GM12873 (cell line): Measurements from ENCODE around the gene MACROD2.

Source experiments
- CTCF ChIP-seq: IDR thresholded peaks from 2 replicates; pipeline ENCODE4 v1.5.1; 2012; ENCODE audit warnings: low read depth, mild to moderate bottlenecking, moderate library complexity, low read length, control low read depth; ENCODE audit not compliant: insufficient read depth; ENCODE audit errors: missing control alignments

MACROD2 gene

DNA sequence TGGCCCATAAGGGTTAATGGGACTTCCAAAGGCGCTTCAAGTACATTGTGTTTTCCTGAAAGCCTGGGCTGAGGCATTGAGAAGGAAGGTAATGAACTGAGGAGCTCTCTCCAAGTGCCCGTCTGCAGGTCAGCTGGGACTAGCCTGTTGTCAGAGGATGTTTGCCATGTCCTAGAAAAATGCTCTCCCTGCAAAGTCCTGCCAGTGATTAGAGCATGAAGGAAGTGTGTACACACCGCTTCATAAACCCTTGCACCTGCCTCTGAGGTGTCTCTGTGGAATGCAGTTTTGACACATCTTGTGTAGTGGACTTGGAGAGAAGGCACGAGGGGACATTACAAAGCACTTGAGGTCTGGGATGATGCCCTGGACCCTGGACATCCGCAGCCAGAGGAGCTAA is 2071.3 kb downstream of the MACROD2 start:
- no peak for TF ChIP-seq CTCF

GRCh38 chr20:16069389-16070010 is 2074.2 kb downstream of the MACROD2 start:
- no peak for TF ChIP-seq CTCF

GRCh38 chr20:16072220-16072619 is 2076.9 kb downstream of the MACROD2 start:
- TF ChIP-seq CTCF = no peak

DNA sequence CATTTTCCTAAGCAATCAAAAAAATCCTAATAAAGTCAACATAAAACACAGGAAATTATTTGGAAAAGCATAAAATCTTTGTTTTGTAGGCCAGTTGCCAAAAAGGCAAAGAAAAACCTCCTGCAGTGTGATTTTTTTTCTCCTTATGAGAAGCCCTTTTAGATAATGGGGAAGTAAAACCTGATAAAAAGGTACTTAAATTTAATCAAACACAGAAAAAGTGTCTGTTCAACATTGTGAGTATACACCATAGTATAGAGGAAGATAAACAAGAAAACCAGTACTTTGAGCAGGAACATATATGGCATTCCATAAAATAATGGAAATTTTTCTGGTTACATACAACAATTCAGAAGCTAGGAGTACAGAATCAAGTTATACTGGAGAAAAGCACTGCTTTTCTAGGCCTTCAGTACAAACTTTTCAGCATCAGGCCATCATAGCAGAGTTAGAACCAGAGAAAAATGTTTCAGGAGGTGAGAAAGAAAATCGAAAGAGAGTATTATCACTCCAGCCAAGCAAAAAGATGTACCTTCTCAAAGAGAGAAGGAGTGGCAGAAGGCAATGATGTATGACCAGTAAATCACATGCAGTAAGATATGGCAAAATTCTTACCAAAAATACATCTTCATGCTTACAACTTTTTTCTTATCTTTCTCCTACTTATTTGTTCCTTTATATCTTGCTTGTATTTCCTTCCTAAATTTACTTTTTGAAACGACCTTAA is 2083.0 kb downstream of the MACROD2 start:
- TF ChIP-seq CTCF = no peak

DNA sequence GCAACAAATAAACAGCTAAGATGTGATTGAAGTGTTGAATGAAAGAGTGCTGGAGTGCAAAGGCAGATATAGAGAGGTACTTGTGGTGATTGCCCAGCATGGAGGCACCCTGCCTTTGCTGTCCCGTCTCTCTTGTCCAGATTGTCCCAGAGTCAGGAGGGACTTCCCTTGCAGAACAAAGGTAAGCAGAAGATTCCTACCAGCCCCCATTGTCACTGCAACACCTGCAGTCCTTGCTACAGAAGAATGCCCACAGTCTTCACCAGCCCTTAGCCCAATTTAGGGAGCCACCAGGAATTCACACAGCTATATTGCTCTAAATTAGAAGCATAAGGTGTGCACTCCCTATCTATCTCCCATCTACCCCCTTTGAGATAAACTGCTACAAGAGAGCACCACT is 2086.1 kb downstream of the MACROD2 start:
- TF ChIP-seq CTCF = no peak

DNA sequence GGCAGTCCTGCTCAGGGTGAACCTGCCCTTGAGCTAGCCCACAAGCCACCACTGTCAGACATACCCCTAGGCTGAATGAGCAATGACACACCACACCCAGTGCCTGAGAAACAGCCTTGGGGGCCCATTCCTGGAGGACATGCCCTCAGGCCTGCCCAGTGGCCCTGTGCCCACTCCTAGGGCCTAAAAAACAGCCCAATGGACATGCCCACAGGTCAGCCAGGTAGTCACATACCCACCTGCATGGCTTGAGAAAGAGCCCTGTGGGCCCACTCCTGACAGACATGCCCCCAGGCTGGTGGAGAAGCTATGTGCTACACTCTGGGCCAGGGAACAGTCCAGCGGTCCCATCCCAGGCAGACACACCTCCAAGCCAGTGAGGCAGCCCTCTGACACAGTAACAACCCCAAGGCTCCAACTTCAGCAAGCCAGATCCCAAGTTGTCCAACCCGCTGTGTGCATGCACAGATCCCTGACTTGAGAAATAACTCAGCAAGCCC is 2086.8 kb downstream of the MACROD2 start:
- TF ChIP-seq CTCF = no peak

- no peak for TF ChIP-seq CTCF
Measured at GRCh38 chr20:16083639-16084280, 2088.4 kb downstream of the MACROD2 start.
